Stimulated activated CD8-positive, alpha-beta memory T cell treated with anti-CD3 and anti-CD28 coated beads, Interleukin-7, amount 100 ng/mL, for 4 hours (primary cell): ENCODE measurements around the gene PNKP.

Source experiments
- DNase-seq, 2 donors: peaks; one replicate each; pipeline ENCODE4 v3.0.0-alpha.2; 2020; ENCODE audit warnings: low read depth in 2 of 2

The PNKP gene

DNA sequence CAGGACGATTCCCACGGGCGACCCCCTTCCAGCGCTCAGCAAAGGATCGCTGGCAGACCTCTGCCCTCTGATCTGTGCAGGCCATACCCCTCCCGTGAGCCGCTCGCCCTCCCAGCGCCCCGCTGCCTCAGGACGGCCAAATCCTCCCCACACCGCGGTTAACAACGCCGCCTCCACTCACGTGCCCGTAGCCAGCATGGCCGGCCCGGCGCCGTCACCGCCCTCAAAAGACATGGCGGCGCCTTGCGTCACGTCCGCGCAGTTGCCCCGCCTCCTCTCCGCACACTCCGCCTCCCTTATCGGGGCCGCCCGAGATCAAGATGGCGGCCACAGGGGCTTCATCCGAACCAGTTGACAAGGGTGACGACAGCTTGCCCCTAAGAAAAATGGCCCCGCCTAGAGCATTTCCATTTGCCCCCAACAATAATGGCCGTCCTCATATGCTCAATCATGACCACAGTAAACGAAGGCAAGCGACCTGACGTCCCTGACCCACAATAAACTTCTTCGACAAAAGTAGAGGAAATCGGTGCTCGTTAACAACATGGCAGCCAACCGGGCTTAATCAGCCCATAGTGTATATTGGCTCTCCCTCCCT, 9.1 kb upstream of the PNKP start:
- DNase-seq = peak; percentile 95 to 96

DNA sequence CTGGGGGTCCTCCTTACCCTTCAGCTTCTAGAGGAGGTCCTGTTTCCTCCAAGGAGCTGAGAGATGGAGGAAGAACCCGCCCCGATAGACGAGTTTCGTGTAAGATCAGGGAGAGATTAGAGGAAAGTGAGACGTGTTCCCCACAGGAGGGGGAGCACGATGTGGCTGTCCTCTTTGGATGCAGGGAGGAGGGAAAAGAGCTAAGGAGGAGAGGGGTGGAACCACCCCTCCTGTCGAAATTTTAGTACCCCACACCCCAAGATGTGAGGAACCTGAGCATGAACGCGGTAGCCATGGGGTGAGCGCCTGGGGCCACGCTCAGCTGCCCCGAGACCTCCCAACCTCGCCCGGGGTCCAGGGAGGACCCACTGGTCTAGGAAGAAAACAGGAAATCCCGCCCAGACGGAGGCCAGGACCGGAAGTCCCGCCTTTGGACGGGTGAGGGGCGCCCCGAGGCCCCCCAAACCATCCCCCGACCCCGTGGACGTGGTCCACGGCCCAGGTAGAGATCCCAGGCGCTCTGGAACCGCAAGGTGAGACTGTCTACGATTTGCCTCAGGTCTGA, 8.6 kb upstream of the PNKP start:
- peak in 1 of 2 donors; percentile 47 for DNase-seq

DNA sequence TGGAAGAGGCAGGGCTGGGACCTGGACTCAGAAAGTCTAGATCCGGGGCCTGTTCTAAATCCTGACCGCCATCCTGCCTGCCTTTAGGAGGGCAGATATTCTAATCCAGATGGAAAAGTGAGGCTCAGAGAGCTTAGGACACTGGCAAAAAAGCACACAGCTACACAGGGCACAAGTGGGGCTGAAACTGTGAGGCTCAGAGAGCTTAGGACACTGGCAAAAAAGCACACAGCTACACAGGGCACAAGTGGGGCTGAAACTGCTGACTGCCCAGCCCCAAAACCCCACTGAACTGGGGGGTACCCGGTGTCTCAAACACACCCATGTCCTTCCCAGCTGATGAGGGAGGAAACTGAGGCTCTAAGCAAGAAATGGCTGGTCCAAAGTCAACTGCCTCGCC, 7.8 kb upstream of the PNKP start:
- no peak for DNase-seq

DNA sequence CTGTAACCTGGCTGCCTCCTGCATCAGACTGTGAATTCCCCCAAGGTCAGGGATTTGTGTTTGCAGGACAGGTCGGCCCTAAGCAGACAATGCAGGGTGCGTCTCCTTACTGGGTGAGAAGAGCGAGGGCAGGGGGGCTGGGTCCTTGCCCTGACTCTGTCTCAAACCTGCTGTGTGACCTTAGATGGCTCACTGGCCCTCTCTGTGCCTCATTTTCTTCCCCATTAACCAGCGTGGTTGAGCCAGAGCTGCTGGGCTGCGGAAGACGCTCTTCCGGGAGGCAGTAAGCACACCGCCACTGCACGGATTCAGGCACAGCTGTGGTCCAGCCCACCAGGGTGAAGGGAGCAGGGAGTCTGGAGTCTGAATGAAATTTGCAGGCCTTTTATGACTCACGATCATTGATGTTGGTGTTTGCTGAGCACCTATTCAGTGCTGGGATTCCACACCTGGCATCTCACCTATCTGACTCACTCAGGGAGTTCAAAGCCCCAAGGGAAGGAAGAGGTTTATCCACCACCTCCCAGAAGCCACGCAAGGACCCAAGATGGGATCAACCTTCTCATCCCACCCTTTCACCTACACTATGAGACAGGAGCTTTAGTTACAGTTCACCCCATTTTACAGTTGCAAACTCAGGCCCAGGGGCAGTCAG, 7.3 kb upstream of the PNKP start:
- no peak for DNase-seq

DNA sequence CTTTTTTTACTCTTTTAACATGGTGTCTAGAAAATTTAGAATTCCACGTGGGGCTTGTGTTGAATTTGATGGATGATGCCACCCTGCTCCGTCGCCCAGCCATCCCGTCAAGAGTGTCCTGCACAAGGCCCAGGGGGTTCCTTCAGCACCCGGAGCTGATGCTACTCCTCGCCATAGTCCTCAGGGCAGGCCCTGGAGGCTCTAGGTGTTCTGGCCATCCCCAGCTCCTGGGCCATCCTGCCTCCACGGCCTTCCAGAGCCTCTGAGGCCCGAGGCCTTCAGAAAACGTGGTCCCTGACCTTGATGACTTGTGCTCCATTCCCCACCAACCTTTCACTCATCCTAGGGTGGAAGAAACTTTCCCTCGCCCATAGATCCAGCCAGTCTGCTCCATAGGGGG, 6.5 kb upstream of the PNKP start:
- DNase-seq = no peak

DNA sequence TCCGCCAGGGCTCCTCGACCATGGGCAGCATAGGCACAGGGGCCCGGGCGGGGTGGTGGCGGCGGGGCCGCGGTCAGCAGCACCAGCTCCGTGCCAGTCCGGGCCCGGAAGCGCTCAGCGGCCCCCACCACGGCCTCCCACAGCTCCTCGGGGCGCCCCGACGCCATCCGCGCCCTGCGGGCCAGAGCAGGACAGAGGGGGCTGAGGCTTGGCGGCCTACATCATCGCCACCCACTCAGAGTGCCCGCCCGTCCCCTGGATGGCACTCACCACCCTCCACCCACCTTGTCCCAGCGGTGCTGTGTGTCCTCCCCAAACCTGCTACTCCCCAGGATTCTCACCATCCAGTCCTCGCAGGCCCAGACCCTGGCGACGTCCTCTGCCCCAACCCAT, 5.7 kb upstream of the PNKP start:
- DNase-seq = no peak

DNA sequence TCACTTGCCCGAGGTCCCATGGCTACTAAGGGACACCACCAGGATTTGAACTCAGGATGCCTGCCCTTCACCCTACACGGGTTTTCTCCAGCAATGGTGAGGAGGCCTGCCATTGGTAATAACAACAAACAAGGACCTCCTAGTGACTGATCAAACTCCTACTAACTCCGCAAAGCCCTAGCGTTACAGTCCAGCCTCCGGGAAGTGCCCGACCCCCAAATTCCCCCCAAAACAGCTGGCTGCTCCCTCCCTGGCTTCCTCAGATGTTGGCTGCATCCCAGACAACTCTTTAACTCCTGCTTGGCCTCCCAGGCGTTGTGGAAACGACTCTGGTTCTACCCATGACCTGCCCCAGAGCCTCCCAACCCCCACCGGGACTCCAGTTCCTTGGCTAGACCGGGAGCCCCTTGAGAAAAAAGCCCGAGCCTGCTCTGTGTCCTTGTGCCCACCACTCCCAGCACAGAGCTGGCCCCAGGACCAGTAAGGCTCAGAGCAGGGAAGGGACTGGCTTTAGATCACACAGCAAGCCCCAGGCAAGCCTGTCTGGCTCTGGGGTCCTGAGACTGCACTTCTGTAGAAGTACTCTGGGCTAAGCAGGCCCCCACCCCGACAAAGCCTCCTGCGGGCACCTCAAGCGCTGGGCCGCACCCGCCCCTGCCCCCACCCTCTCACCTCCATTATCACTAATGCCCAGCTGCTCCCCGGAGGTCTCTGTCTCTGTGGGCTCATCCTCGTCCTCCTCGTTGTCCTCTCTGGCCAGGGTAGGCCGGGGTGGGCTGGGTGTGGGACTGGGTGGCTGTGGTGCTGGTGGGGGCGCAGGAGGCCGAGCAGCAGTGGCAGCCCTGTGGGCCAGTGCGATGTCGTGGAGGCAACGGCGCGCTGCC, 5.1 kb upstream of the PNKP start:
- DNase-seq = no peak

DNA sequence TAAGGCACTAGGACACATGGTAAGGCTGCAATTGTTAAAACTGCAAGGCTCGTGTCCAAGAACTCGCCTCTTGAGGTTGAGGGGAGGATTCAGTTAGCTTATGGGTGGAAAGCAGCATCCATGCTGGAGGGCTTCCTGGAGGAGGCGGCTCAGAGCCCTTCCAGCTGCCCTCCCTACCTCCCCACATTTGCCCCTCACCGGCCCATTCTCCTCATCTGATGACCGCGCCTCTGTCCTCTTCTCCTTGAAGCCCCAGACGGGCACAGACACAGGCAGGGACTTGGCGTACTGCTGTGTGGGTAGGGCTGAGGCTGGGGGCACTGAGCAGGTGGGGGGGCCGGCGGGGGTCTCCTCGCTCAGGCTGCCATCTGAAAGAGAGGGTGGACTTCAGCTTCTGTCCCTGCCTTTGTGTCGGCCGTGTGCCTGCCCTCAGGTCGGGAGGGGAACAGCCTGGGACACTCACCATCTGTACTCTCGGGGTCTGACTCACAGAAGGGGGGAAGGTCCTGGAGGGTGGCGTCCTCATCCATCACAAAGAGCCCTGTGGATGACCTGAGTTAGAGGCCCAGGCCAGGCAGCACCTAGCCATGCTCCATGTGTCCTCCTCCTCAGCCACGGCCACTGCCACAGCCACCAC, 4.1 kb upstream of the PNKP start:
- no peak for DNase-seq

DNA sequence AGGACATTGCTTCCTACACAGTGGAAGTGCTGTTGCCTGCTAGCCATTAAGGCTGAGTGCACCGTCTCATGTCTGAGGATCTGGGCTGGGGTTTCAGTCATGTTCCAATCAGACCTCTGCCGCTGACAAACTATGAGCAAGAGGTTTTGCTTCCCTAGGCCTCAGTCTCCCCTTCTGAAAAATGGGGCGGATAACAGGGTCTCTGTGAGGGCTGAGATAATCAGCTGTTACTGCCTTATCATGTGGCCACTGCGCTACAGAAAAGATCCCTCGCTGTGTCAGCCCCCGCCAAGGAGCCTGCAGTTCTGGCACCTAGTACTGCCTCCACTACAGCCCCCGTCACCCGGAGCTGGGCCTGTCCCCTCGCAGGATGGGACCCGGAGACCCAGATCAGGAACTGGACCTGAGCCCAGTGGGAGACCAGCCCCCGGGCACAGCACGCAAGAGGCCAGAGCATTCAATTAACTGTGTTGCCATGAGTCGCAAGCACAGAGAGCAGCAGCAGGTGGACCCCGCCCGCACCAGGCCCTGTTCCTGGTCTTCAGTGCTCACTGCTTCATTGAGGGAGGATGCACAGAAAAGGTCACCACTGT, 3.0 kb upstream of the PNKP start:
- no peak for DNase-seq

DNA sequence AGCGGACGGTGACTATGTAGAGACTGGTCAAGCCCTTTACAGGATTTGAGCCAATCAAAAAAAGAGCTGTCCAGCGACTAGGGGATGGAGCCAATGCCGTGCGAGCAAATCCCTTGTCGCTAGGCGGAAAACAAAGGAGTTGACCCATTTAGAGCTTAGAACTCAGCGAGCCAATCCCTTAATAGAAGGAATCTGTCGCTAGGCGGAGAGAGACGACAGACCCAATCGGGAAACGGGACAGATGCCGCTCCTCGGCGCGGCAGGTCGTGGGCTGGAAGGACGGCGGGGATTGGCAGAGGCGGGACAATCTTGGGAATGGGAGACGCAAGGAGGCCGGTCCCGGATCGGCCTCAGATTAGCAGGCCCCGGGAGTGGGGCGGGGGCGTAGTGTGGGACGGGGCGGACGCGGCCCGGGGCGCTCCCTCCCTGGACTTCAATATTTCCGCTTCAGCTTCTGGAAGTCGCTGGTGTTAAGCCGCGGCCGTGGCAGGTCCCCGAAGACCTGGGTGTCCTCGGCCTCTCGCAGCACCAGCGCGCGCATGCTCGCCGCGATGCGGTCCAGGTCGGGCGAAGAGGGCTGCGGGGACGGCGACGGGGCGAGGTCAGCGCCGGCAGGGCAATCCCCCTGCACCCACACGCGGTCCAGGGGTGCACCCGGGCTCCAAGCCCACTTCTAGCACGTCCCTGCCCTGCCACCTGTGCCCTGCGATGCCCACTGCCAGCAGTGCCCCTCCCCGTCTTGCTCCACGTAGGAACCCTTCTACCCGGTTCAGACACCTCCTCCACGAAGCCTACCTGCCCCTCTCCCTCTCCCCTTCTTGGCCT, 2.3 kb upstream of the PNKP start:
- DNase-seq = peak; percentile 79 to 83

DNA sequence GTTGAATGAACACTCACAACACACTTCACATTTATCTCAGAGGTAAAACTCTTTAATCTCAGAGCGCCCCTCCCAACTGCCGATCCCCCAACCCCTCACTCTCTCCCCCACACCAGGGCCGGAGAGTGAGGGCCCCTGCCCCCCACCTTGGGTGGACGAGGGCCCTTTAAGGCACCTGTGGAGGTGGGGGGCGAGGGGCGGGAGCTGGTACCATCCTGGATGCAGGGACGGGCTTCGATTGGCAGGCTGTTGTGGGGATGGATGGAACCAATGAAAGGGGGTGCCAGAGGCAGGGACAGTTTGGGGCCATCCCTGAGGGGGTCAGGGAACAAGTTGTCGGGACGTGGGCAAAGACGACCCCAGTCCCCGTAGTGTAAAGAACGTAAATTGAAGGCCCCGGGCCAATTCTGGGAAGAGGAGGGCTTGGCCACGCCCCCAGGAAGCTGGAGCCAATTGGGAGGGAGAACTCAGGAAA, 1.7 kb upstream of the PNKP start:
- DNase-seq = no peak

DNA sequence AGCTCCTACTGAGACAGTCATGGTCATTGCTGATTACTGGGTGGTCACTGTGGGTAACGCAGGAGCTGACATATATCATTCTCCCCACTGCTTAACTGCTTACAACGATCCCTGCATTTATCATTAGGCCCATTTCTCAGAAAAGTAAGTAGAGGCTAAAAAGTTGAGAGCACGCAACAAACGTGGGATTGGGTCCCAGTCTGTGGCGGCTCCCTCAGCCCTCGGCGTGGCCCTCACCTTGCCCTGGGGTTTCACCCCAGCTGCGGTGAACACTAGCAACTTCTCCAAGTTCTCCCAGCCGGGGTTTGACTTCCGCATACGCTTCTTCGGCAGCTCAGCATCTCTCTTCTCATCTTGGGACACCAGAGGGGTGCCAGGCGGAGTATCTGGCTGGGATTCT, 2.5 kb downstream of the PNKP start:
- no peak for DNase-seq

DNA sequence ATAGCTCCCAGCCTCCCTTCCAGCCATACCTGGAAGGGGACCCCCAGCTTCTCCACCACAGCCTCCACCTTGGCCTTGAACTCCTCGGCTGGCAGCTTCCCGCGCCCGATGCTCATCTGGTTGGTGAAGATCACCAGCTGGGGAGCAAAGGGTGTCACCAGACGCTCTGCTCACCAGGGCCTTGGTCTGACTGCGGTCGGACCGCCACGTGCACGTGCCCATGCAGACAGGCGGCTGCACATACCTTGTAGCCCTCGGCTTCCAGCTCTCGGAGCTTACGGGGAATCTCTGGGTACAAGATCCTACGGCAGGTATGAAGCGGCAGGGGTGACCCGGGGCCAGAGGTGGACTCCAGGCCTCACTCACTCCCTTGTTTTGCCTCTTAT, 3.4 kb downstream of the PNKP start:
- DNase-seq = no peak

DNA sequence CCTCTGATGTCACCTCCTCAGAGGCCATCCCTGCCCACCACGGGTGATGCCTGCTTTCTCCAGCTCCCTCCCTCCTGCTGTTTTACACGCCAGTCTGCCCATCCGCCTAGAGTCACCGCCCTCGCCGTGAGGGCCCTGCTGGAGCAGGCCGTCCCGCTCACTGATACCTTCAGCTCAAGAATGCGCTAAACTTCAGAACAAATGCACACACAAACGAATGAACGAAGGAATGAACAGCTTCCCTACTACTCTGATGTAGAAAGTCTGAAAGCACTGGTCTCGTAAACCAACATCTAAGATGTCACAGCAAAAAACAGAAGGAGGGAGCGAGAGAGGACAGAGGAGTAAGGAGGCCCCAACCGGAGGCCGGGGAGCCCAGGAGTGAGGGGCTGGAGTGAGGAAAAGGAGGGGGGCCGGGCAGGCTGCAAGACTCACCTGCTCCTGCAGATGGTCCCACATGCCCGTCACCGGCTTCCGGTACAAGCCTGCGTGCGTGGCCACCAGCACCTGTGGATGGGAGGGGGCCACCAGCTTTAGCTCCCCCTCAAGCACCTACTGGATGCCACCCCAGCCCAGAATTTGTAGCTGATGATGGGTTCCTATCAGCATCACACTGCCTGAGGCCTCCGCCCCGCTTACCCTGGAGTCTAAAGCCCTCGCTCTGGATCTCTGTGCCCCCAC, 4.0 kb downstream of the PNKP start:
- DNase-seq = no peak

DNA sequence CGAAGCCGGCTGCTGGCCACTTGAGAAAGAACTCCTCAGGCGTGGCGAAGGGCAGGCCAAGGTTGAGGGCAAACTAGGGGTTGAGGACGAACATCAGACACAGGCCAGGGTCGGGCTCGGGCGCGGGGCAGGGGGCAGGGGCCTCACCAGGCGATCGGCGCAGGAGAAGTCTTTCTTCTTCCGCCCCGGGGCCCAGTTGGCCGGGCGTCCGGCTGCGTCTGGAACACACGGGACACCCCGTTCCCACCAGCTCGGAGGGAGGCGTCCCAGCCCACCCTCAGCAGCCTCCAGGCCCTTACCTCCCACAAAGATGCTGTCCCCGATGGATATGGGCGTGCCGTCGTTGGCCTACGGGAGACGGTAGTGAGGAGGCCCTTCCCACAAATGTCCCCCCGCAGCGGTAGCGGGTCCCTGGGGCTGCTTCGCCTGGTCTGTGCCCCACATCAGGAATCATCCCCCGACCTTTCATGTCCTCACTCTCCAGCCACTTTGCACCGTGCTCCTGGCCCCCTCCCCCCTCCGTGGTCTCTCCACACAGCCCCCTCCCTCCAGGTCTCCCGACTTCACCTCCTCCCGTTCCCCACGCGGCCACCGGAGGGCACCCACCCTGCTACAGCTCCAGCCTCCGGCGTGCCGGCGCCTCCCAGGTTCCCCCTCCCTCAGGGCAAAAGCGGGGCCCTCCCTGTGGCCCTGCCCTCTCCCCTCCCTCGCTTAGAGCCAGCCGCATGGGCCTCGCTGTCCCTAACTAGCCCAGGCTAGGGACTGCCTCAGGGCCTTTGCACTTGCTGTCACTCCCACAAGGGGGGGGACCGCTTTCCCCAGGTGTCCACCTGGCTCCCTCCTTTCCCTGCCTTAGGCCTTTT, 4.8 kb downstream of the PNKP start:
- no peak for DNase-seq

DNA sequence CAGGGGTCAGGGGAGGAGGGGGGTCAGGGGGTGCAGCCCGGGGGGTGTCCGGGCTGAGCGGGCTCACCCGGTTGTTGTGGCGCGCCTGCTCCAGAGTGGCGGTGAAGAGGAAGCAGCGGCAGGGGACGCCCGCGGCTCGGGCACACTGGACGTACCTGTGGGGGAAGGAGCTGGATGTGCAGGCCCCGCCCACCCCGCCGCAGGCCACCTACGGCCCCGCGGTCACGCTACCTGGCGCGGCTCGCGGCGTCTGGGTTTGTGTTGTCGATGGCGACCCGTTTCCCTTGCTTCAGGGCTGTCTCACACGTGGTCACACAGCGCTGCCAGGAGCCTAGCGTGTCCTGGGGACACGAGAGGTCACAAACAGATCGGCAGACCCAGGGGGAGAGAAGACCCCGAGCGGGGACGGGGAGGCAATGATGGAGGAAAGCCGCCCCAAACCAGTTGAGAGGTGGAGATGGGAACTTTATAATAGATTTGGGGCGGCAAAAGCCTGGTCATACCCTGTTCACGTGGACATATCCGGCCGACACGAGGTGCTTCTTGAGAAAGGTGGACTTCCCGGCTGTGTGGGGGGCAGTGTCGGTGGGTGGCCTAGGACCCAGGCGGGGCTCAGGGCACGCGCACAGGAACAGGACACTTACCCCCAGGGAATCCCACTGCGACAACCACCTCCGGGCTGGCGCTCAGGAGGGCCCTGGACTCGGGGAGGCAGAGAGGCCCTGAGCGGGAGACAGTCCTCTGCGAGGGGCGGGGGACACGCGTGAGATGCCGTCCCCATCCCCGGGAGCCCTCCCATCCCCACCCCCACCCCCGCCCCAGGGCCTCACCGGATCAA, 5.6 kb downstream of the PNKP start:
- no peak for DNase-seq

DNA sequence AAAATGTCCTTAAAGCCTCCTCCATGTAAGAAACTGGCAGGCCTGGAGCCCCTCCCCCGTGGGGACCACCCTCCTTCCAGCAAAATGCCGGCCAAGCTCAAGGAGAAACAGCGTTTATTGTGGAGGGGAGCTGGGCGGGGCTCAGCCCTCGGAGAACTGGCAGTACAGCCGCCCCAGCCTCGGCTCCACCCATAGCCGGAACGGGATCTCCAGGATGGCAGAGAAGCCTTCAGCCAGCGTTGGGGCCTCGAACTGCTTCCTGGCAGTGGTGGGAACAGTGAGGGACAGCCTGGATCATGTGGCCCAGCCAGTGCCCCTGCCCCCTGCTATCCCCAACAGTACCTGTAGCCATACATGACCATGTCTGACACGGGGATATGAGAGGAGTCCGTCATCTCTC, 6.3 kb downstream of the PNKP start:
- DNase-seq = no peak

DNA sequence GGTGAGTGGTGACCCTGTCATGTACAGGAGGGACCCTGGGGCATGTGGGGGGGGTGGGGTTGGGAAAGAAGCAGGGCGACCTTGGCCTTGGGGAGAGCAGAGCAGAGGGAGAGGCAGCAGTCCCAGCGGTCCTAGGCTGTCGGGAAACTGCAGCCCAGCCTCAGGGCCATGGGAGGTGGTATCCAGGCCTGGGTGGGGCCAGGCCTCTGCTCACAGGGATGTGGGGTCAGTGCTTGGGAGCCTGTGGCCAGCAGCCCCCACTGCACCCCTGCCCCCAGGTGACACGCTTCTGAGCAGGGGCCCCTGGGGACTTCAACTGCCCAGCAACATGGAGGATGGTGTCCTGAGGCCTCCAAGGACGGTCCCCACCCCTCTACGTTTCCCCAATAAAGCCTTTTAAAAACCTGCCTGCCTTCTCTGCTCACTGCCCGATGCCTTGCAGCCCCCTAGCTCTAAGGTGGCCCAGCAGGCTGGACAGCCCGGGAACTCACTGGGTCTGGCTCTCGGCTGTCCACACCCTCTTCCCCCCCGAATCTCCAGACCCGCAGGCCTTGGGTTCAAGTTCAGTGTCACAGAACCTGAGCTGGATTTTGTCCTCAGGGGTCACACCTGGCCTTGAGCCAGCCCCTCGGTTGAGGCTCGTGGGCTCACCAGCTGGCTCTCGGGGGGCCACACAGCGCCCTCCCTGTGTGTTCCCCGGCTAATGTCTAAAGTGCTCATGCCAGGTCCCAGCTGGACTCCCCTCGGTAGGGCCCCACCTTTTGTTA, 6.9 kb downstream of the PNKP start:
- DNase-seq = no peak
